GM12891 (cell line): ENCODE data around the gene AP1M1.

Experiments used
- POLR2A ChIP-seq: IDR thresholded peaks from 2 replicates; pipeline ENCODE4 v1.6.1; 2011; ENCODE audit warnings: low read depth, low read length, control low read depth
- TAF1 ChIP-seq: IDR thresholded peaks from 2 replicates; pipeline ENCODE4 v1.6.1; 2011; ENCODE audit warnings: low read depth, low read length, control low read depth

DNA sequence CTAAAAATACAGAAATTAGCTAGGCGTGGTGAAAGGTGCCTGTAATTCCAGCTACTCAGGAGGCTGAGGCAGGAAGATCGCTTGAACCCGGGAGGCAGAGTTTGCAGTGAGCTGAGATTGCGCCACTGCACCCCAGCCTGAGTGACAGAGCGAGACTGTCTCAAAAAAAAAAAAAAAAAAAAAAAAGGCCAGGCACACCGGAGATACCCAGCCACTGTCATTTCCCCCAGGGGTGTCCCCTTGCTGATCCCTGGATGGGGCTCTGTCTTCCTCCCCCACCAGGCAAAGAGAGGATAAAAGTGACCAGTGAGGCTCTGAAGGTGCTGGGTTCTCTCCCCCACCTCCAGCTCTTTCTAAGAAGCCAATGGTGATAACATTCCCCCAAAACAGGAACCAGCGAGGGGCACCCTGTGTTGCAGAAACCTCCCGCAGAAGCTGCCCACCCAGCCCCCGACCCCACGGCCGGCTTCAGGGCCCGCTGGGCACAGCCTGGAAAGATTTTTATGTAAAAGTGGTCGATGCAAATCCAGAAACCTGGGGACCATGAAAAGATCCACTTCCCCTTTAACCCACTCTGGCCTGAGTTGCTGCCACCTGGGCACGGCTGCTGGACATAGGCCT is 65.5 kb downstream of the AP1M1 start:
- TF ChIP-seq POLR2A = no peak
- no peak for TF ChIP-seq TAF1
